Stimulated activated naive CD8-positive, alpha-beta T cell treated with anti-CD3 and anti-CD28 coated beads, Interleukin-15, amount 100 ng/mL, for 72 hours (primary cell): ENCODE results near the gene ANKRD16.
"Not testable (repeated sequence)": the region's sequence is repeated elsewhere in the genome, so short reads cannot be mapped to it uniquely, and the experiment has no call there.

ENCODE experiments used
- ATAC-seq: fragments of 150-1000 bp; cut with Tn5 transposase; 2 replicates; pipeline ENCODE4 v1.10.0; 2021; ENCODE audit warnings: mild to moderate bottlenecking, moderate library complexity
- DNase-seq, 2 donors: peaks; one replicate each; pipeline ENCODE4 v3.0.0; 2021 to 2022
- H3K27ac Mint-ChIP-seq, 2 donors: one replicate each; pipeline ENCODE4 v1.8.0; 2022; ENCODE audit warnings: mild to moderate bottlenecking in 2 of 2, mixed read lengths in 2 of 2, moderate library complexity in 2 of 2
- H3K27me3 Mint-ChIP-seq: one replicate; pipeline ENCODE4 v1.8.0; 2022; ENCODE audit warnings: mixed read lengths
- H3K4me1 Mint-ChIP-seq: one replicate; pipeline ENCODE4 v1.8.0; 2022; ENCODE audit warnings: mild to moderate bottlenecking, mixed read lengths
- H3K4me3 Mint-ChIP-seq, 2 donors: one replicate each; pipeline ENCODE4 v1.8.0; 2022; ENCODE audit warnings: mild to moderate bottlenecking in 2 of 2, mixed read lengths in 2 of 2, moderate library complexity in 1 of 2
- H3K9me3 Mint-ChIP-seq, 2 donors: one replicate each; pipeline ENCODE4 v1.8.0; 2022; ENCODE audit warnings: mixed read lengths in 2 of 2

Gene ANKRD16

DNA sequence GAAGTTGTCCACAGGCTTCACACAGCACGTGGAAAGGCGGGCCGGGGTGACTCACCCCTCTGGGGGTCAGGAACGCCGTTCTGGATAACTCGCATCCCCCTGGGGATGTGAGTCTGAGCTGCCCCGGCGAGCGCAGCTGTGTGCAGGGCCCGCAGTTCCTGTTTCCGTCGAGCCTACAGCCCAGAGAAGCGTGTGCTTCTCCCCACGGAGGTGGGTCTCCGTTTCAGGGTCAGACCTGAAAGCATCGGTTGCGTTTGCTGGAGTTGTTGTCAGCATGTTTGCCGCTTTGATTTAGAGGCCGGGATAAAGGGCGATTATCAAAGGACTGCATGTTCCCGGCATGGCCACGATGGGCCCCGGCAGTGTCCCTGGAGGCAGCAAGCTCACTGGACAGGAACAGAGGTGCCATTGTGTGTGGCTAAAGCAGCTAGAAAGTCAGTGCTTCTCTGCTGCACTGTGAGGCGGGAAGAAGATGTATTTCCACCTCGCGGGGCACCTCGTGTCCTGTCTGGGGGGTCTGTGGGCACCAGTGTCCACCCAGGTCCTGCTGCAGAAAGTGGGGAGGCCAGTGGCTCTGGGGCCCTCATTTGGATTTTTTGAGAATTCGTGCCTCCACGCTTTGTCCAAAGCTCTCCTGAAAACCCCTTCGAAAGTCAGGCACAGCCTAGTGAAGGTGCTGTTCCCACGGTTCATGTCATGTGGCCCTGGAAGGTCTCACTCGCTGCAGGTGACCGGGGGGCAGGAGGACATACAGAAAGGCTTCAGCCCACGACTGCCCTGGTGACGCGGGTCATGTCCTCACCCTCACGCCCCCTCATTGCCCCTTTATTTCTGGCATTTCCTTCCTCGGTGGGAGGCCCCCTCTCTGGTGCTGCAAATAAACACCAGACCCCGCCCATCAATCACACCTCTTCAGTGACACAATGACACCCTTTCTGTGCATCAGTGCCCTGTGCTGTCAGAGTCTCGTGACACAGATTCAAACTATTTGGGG is 49.1 kb downstream of the ANKRD16 start:
- no peak overlapping the region for H3K27ac Mint-ChIP-seq
- peaks cover 10% of the 10 kb centered on the region for H3K27me3 Mint-ChIP-seq
- H3K4me1 Mint-ChIP-seq: peaks cover 29% of the 10 kb centered on the region
- no peak overlapping the region for H3K4me3 Mint-ChIP-seq
- DNase-seq (no peak), ATAC-seq (no peak)
- H3K9me3 Mint-ChIP-seq: no peaks in the 10 kb centered on the region

DNA sequence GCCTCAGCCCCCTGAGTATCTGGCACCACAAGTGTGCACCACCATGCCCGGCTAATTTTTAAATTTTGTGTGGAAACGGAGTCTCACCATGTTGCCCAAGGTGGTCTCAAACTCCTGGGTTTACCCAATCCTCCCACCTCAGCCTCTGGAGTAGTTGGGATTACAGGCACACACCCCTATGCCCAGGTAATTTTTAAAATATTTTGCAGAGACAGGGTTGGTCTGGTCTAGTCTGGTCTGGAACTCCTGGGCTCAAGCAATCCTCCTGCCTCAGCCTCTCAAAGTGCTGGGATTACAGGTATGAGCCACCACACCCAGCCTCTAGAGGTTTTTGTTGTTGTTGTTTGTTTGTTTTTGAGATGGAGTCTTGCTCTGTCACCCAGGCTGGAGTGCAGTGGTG is 53.5 kb downstream of the ANKRD16 start:
- not testable (repeated sequence) for H3K27ac Mint-ChIP-seq, H3K27me3 Mint-ChIP-seq, H3K4me1 Mint-ChIP-seq, DNase-seq, H3K4me3 Mint-ChIP-seq, ATAC-seq, H3K9me3 Mint-ChIP-seq

DNA sequence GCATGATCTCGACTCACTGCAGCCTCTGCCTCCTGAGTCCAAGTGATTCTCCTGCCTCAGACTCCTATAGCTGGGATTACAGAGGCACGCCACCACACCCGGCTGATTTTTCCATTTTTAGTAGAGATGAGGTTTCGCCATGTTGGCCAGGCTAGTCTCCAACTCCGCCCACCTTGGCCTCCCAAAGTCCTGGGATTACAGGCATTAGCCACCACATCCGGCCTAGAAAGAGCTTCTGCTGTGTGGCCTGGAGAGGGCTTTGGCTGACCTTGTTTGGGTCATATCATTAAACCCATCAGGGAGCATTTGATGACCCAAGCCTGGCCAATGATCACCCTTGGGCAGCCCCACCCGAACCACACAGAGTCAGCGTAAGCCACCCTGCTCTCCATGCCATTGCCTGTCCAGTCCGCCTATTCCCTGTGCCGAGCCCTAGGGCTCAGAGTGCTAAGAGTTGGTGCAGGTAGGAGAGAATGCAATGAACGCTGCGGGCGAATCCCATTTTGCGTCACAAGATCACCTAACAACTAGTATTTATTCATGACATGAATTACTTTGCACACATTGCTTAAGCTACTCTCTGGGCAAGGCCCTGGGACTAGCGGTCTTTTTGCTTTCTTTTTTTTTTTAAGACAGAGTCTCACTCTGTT is 54.1 kb downstream of the ANKRD16 start:
- Mint-ChIP-seq H3K9me3 (no peaks in the 10 kb centered on the region), H3K4me3 (no peak overlapping the region), H3K4me1 (no peaks in the 10 kb centered on the region), H3K27me3 (peaks cover 2% of the 10 kb centered on the region), H3K27ac (no peak overlapping the region)
- DNase-seq: no peak
- no peak for ATAC-seq

DNA sequence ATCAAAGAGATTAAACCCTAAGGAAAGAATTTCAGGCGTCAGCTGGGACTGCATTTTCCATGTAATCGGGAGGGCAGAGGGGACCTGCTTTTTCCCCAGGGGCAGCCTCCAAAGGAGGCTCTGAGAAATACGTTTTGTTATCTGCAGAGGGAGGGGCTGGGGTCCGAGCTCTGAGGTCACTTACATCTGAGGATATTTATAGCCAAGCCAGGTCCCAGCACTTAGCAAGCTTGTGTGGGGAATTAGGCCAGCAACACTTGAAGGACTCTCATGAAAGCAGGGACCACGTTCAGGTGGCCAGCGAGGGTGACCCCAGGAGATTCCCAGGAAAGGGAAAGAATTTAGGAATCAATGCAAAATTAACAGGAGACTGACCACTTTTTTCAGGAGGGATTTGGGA is 55.9 kb downstream of the ANKRD16 start:
- no peak overlapping the region for H3K27ac Mint-ChIP-seq

DNA sequence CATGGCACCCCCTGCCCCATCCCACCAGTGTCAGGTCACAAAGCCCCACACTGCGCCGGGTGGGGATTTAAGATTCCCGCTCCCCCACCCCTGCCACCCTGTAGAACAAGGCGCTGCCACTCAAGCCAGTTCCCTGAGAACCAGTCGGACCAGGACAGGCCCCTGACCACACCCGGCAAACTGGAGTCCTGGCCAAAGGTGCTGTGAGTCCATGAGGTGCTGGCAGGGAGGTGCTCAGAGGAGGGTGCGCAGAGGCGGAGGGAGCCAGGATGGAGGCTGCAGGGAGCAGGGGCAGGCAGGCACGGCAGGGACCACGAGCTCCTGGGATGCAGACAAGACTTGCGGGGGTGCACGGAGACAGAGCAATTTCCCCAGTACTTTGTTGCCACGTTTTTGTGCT is 56.7 kb downstream of the ANKRD16 start:
- Mint-ChIP-seq H3K9me3 (no peaks in the 10 kb centered on the region), H3K4me3 (no peak overlapping the region), H3K27me3 (no peaks in the 10 kb centered on the region), H3K27ac (peak overlapping the region in 1 of 2 donors; percentile 63), H3K4me1 (no peaks in the 10 kb centered on the region)
- no peak for ATAC-seq
- no peak for DNase-seq

More for the DNA sequence above, 55.9 kb downstream of the ANKRD16 start:
- Mint-ChIP-seq H3K4me3 (no peak overlapping the region), H3K9me3 (no peaks in the 10 kb centered on the region), H3K4me1 (no peaks in the 10 kb centered on the region), H3K27me3 (no peaks in the 10 kb centered on the region)
- DNase-seq (no peak), ATAC-seq (no peak)

DNA sequence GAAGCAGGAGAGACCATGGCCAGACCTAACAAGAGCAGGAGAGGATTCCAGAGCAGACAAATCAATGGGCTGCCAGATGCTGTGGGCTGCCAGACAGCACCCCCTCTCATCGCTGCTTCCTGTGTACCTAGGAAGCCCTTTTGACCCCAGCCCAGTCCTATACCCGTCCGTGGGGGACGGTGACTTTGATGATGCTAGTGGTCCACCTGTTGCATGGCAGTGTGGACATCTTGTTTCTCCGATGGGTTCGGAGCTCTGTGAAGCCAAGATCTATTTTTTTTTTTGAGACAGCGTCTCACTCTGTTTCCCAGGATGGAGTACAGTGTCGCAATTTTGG is 58.3 kb downstream of the ANKRD16 start:
- DNase-seq (no peak), ATAC-seq (no peak)
- Mint-ChIP-seq H3K27me3 (no peaks in the 10 kb centered on the region), H3K4me3 (no peak overlapping the region), H3K27ac (no peak overlapping the region), H3K4me1 (no peaks in the 10 kb centered on the region), H3K9me3 (no peaks in the 10 kb centered on the region)

DNA sequence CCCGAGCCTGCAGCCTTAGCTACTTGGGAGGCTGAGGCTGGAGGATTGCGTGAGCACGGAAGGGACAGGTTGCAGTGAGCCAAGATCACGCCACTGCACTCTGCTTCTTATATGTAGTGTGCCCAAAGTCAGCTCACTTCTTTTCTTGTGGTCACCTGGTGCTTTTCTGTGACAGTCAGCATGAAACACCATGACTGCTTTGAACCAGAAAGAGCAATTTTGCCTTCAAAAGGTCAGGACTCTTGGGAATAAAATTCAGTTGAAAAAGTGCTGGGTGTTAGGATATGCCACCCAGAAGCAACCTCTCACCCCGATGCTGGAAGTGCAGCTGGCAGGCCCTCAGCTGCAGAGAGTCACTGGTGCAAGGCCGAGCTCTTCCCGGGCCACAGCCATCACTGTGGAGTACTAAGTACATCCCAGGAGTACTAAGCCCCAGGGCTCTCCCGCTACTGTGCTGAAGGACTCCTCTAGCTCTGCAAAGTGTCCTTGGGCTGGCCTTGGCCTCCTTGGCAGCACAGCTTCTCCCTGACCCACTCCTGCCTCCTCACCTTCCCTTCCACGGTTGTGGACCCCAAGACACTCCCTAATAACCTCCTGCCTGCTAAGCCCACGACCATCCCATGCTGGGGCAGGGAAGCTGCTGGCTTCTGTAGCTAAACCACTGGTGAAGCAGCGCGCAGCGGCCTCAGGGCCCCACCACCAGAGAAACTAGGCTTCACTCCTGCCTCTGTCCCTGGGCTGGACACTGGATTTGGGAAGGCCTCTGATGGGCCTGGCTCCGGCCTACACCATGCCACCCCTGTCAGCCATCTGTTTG is 58.9 kb downstream of the ANKRD16 start:
- H3K9me3 Mint-ChIP-seq: no peaks in the 10 kb centered on the region
- no peaks in the 10 kb centered on the region for H3K4me1 Mint-ChIP-seq
- ATAC-seq (no peak), DNase-seq (no peak)
- H3K27ac Mint-ChIP-seq: no peak overlapping the region
- no peak overlapping the region for H3K4me3 Mint-ChIP-seq
- H3K27me3 Mint-ChIP-seq: no peaks in the 10 kb centered on the region

DNA sequence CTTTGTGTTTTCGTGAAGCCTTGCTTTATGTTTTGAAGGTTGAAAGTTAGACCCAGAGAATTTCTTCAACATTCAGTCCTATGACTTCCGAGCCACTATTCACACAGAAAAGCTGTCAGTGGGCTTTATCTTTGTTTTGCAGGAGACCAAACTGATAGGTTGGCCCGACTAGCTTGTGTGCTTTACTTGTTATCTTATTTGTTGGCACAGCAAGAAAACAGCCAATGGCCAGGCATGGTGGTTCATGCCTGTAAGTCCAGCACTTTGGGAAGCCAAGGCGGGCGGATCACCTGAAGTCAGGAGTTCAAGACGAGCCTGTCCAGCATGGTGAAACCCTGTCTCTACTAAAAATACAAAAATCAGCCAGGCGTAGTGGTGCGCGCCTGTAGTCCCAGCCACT is 60.4 kb downstream of the ANKRD16 start:
- no peak overlapping the region for H3K4me3 Mint-ChIP-seq
- H3K4me1 Mint-ChIP-seq: no peaks in the 10 kb centered on the region
- DNase-seq (no peak), ATAC-seq (no peak)
- H3K27ac Mint-ChIP-seq: peak overlapping the region in 1 of 2 donors; percentile 80
- H3K9me3 Mint-ChIP-seq: no peaks in the 10 kb centered on the region
- no peaks in the 10 kb centered on the region for H3K27me3 Mint-ChIP-seq

DNA sequence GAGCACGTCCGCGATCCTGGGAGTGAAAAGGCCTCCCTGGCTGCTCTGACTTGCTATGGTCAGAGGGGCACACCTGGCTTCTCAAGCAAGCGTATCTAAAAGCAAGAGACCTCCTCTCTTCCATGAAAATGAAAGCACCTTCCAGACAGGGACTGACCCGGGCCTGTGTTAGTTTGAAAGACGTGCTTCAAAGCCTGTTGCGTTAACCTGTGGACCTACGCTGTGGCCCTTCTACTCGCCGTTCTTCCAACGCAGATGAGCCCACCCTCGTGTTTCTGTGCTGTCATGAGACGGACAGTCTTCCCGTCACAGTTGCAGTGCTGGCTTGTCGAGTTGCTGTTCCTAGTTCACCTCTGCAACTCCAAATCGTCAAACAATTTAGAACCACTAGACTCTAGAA is 61.0 kb downstream of the ANKRD16 start:
- Mint-ChIP-seq H3K9me3 (no peaks in the 10 kb centered on the region), H3K4me1 (no peaks in the 10 kb centered on the region), H3K27me3 (no peaks in the 10 kb centered on the region), H3K4me3 (no peak overlapping the region), H3K27ac (no peak overlapping the region)
- ATAC-seq (no peak), DNase-seq (no peak)

DNA sequence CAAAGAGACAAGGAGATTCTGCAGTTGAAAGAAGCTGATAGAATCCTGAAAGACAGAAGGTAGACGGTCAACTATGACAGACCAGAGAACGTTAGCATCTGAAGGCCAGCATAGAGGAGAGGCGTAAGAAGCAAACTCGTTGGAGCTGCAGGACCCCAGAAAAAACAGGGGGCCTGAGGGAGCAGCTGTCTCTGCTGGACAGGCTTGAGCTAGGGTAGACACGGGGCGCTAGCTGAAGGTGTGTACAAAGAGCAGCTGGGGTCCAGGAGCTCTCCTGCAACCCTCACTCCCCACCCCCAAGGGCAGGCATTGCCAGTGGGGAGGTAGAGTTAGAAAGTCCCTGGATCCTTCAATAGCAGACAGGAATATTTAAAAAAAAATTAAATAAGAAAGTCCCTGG is 61.9 kb downstream of the ANKRD16 start:
- Mint-ChIP-seq H3K4me1 (no peaks in the 10 kb centered on the region), H3K9me3 (no peaks in the 10 kb centered on the region), H3K27me3 (no peaks in the 10 kb centered on the region), H3K4me3 (no peak overlapping the region), H3K27ac (no peak overlapping the region)
- ATAC-seq: no peak
- no peak for DNase-seq

DNA sequence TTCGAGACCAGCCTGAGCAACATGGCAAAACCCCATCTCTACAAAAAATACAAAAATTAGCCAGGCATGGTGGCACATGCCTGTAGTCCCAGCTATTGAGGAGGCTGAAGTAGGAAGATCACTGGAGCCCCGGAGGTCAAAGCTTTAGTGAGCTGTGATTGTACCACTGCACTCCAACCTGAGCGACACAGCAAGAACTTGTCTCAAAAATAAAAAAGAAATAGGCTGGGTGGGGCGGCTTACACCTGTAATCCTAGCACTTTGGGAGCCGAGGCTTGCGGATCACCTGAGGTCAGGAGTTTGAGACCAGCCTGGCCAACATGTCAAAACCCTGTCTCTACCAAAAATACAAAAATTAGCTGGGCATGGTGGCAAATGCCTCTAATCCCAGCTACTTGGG is 63.2 kb downstream of the ANKRD16 start:
- ATAC-seq, DNase-seq, H3K4me1 Mint-ChIP-seq, H3K27me3 Mint-ChIP-seq, H3K27ac Mint-ChIP-seq, H3K9me3 Mint-ChIP-seq, H3K4me3 Mint-ChIP-seq: not testable (repeated sequence)

DNA sequence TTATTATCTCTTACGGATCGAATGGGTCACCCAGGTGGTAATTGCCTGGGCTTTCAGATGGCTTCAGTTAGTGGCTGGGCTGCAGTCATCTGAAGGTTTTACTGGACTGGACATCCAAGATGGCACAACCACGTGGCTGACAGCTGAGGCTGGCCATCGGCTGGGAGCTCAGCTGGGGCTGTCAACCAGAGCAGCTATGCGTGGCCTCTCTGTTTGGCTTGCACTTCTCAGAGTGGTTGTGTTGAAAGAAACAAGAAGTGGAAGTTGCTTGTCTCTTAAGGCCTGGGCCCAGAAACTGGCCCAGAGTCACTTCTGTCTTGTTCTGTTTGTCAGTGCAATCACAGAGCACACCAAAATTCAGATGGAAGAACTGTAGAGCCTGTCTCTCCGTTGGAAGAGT is 70.8 kb downstream of the ANKRD16 start:
- no peaks in the 10 kb centered on the region for H3K27me3 Mint-ChIP-seq
- no peak for DNase-seq
- H3K4me1 Mint-ChIP-seq: peaks cover 67% of the 10 kb centered on the region
- no peak overlapping the region for H3K4me3 Mint-ChIP-seq
- H3K9me3 Mint-ChIP-seq: peaks cover 7 to 15% of the 10 kb centered on the region in 2 donors
- no peak for ATAC-seq
- H3K27ac Mint-ChIP-seq: no peak overlapping the region

DNA sequence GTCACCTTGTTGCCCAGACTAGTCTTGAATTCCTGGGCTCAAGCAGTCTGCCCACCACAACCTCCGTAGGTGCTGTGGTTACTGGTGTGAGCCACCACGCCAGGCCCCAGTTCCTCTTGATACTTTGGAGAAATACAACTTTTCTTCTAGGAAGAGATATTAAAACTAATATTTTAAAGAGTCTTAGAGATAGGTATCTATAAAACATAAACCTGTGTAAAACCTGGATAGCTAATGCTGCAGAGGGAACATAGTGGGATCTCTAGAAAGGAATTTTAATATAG is 71.7 kb downstream of the ANKRD16 start:
- Mint-ChIP-seq H3K4me1 (peaks cover 67% of the 10 kb centered on the region), H3K4me3 (peak overlapping the region; percentile 71 to 78), H3K9me3 (peaks cover 7 to 15% of the 10 kb centered on the region in 2 donors), H3K27me3 (no peaks in the 10 kb centered on the region), H3K27ac (peak overlapping the region; percentile 77 to 97)
- ATAC-seq: no peak
- DNase-seq: no peak

DNA sequence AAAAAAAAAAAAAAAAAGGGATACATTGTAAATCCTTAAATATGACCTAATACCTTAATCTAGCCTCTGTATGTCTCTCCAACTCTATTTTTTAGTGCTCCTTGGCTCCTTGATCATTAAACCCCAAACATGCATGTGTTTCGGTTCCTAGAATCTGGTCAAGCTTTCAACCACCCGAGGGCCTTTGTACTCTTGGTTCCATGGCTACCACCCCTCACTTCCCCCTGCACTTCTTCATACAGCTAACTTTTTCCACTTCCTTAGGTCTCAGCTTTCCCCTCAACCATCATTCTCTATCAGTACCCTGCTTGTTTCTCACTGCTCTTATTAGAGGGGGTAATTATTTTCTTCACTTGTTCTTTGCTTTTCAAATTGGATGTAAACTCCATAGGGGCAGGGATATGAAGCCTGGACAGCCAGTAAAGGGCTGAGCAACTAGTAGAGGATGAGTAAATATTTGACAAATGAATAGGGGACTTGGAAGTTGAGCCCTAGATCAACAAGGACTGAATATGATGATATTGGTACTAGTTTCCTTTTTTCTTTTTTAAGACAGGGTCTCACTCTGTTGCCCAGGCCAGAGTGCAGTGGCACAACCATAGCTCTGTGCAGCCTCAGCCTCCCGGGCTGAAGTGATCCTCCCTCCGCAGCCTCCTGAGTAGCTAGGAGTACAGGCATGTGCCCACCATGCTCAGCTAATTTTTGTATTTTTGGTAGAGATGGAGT is 72.2 kb downstream of the ANKRD16 start:
- peak in 1 of 2 donors; percentile 64 for DNase-seq
- H3K9me3 Mint-ChIP-seq: peaks cover 7 to 15% of the 10 kb centered on the region in 2 donors
- no peaks in the 10 kb centered on the region for H3K27me3 Mint-ChIP-seq
- H3K4me1 Mint-ChIP-seq: peaks cover 67% of the 10 kb centered on the region
- peak overlapping the region; percentile 84 to 97 for H3K27ac Mint-ChIP-seq
- H3K4me3 Mint-ChIP-seq: peak overlapping the region; percentile 71 to 78
- ATAC-seq: peak; percentile 44

DNA sequence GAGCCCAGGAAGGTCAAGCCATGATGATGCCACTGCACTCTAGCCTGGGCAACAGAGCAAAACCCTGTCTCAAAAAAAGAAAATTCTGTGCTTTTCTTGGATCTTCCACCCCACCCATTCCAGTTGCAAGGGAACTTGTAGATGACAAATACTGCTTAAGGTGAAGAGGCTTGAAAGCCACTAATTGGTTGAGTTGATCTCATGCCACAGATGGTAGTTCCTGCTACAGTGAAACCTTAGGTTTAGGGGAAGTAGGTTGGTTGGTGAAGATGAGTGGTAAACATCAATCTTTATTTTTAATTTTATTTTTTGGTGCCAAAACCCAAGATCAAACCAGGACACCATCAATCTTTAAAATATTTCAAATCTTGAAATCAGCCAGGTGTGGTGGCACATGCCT is 73.5 kb downstream of the ANKRD16 start:
- Mint-ChIP-seq H3K9me3 (peaks cover 7 to 15% of the 10 kb centered on the region in 2 donors), H3K27me3 (no peaks in the 10 kb centered on the region), H3K4me3 (no peak overlapping the region), H3K4me1 (peaks cover 73% of the 10 kb centered on the region), H3K27ac (peak overlapping the region; percentile 6 to 86)
- DNase-seq: no peak
- ATAC-seq: no peak
